HPDE6-E6E7 (cell line): ENCODE data around the gene RERGL.
A peak's percentile ranks its signal among the peaks of the same experiment; 100 is the strongest.
"Not testable (repeated sequence)": the region's sequence is repeated elsewhere in the genome, so short reads cannot be mapped to it uniquely, and the experiment has no call there.

ENCODE experiments used
- DNase-seq: peaks from one replicate; pipeline ENCODE4 v3.0.0; 2011; ENCODE audit warnings: missing footprints; ENCODE audit errors: extremely low spot score

RERGL gene, protein sequence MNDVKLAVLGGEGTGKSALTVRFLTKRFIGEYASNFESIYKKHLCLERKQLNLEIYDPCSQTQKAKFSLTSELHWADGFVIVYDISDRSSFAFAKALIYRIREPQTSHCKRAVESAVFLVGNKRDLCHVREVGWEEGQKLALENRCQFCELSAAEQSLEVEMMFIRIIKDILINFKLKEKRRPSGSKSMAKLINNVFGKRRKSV

DNA sequence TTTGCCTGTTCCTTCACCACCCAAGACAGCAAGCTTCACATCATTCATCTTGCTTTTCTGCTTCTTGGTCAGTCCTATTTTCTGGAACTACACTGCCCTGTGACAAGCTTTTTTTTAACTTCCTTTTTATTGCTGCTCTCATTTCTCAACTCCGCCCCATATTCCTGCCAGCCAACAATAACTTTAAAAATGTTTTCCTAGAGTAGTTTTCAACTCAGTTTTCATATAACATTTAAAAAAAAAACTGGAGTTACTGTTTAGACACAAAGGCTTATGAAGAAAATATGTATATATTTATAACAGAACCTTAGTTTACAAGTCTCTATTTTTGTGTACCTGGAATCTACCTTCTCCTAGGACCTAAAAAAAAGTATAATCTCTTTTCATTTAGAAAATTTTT lies at the start of gene RERGL:
TSS of gene RERGL (minus strand) at position 101 of the 400 bp plus-strand sequence. CDS start at position 48, 53 bp downstream.
- DNase-seq = no peak

DNA sequence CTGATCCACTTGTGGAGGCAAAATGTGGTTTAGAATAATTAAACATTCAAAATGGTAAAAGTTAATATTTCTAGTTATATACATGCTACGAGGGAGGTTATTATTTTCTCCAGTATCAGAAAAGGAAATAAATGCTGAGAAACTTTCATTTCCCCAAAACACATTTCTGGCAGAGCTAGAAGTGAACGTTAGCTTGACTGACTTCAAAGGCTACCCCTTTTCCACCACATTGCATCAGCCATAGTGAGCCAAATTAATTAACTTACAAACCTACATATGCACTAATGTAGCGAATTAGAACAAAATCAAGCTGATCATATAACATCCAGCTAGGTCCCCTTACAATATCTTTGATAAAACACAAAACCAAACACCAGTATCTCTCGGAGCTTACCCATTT lies 49.3 kb upstream of the RERGL start:
- no peak for DNase-seq

DNA sequence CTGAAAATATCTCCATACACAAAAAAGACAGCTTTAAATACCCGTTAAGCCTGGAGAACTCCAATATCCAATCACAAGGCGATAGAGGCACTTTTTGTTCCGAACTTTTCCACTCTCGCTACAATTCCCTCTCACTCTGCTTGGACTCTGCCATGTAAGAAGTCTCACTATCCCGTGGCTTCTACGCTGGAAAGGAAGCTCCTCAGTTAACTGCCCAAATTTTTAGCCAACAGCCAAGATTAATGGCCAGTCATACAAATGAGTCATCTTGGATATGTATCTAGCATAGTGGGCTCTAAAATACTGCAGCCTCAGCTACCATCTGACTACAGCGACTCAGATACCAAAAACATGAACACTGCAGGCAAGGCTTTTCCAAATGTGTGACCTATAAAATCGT lies 45.5 kb upstream of the RERGL start:
- DNase-seq = no peak

- no peak for DNase-seq
Observed at GRCh38 chr12:18135086-18135485, 45.1 kb upstream of the RERGL start.

- DNase-seq = no peak
Observed at GRCh38 chr12:18130851-18131250, 40.9 kb upstream of the RERGL start.

GRCh38 chr12:18123707-18124106 lies 33.7 kb upstream of the RERGL start:
- DNase-seq = no peak

DNA sequence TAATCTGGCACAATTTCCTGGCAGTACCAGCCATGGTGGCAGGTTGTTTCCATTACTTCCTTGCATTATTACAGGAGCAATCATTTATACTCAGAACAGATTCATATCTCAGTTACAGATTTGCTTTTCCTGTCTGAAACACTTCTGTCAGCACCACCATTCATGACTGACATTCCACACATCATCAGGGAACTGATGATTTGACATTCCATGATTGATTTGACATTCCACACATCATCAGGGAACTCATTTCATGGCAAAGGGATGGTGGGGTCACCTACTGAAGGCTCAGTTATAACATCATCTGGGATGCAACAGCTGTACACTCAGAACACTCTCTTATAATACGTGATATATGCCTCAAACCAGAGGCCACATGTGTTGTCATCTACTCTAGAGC lies 30.9 kb upstream of the RERGL start:
- no peak for DNase-seq

- no peak for DNase-seq
Observed at GRCh38 chr12:18108611-18109010, 18.6 kb upstream of the RERGL start.

DNA sequence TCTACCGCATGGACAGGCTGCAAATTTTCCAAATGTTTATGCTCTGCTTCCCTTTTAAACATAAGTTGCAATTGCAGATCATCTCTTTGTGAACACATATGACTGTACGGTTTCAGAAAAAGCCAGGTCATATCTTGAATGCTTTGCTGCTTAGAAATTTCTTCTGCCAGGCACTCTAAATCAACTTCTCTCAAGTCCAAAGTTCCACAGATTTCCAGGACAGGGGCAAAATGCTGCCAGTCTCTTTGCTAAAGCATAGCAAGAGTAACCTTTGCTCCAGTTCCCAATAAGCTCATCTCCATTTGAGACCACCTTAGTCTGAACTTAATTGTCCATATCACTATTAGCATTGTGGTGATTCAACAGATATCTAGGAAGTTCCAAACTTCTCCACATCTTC lies 13.6 kb upstream of the RERGL start:
- DNase-seq = no peak

DNA sequence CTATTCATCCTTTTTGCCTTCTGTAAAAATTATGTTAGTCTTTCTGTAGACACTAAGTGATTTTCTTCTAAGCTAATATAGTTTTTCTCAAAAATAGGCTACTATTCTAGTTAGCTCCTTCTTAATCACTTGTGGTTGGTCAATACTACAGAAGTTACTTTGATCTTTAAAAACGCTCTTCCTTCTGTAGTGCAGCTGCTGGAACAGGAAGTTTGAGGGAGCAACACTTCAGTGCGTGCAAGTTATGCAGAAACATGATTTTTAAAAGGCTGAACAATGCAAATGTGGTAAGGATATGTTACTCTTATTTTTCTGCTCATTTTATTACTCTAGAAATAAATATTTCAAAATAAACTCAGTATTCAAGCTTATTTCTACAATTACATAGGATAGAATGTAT lies 11.1 kb upstream of the RERGL start:
- no peak for DNase-seq

DNA sequence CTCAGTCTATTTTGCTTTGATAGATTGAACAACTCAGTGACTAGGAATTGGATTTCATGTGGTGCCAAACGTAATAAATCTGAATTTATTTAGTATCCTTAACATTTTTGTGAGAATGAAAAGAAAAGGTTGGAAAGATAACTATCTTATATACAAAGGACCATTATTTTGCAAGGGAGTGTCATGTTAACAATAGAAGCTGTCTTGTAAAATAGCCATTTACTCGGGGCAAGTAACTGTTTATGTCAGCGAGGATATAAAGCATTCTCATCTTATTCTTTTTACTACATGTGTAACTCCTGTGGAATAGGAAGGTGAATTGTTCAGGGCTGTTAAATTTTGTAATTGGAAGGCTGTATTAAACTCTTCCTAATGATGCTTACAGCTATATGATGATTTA lies 5.9 kb downstream of the RERGL start:
- DNase-seq = no peak

- DNase-seq = peak; percentile 1
Observed at GRCh38 chr12:18079541-18080246, 10.3 kb downstream of the RERGL start.

DNA sequence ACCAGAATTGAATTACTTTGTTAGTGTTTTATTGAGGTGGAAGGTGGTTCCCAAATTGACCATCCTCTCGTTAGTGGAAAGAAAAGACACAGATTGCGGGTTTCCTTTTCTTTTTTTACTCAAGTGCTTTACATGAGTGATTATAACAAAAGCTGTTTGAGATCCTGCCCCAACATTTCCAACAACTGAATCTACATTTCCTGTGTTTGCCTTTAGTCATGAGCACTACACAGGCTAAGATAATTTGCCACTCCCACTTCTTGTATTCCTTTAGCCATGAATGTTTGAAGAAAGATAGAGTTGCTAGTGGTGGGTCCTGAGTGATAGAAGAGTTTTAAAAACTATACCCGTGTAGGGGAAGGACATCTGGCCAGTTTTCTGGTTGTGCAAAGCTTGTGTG lies 16.0 kb downstream of the RERGL start:
- peak; percentile 9 for DNase-seq

DNA sequence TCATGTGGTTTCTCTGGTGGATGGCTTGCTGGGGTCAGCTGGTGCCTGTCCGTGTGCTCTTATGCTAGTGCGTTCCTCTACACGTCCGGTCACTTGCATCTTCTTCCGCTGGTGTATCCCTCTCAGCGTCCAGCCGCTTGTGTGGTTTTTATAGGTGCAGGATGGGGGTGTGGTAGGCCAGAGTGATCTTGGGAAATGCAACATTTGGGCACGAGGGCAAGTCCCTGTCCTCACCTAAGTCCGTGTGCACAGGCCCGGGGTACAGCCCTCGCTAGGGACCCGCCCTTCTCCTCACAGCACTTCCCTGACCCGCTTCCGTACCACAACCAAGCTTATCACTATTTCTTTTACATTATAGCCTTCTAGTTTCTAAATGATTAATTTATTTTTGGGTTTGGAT lies 17.3 kb downstream of the RERGL start:
- DNase-seq = no peak

DNA sequence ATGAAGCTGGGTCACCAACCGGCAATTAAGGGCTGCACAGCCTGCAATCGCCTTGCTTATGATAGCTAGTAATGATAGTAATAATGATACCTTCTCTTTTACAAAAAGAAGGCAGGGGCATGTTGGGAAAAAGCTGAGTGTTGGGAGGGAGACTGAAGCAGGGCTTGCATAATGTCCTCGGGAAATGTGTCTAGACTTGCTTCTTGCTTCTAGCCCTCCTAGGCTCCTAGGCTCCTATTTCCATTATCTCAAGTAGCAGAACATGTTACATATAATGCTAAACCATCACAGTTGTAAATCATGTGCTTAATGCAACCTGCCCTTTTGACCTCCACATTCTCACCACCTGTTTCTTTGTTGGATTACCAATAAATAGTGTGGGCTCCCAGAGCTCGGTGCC lies 18.7 kb downstream of the RERGL start:
- no peak for DNase-seq

- DNase-seq = no peak
Observed at GRCh38 chr12:18068355-18068754, 21.6 kb downstream of the RERGL start.

GRCh38 chr12:18066666-18067065 lies 23.3 kb downstream of the RERGL start:
- no peak for DNase-seq

DNA sequence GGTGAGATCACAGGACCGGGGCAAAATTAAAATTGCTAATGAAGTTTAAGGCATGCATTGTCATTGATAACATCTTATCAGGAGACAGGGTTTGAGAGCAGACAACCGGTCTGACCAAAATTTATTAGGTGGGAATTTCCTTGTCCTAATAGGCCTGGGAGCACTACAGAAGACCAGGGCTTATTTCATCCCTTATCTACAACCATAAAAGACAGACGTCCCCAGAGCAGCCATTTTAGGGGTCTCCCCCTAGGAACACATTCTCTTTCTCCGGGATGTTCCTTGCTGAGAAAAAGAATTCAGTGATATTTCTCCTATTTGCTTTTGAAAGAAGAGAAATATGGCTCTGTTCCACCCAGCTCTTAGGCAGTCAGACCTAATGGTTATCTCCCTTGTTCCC lies 27.1 kb downstream of the RERGL start:
- not testable (repeated sequence) for DNase-seq

DNA sequence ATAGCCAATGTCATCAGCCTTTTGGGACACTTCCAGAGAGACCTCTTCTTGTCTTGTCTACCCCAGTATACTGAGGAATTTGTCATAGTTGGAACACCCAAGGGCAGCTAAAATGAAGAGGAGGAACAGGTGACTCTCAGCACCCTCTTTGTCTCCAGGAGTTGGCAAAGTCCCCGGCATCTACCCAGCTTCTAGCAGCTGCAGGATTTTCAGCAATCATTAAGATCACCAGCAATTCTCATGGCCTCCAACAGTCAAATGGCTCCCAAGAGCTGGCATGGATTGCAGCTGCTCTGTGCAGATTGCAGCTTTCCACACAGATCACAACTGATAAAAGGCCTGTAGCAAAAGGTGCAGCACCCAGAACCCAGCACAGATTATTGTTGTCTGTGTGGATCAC lies 32.9 kb downstream of the RERGL start:
- no peak for DNase-seq

GRCh38 chr12:18054925-18055619 lies 34.9 kb downstream of the RERGL start:
- no peak for DNase-seq

DNA sequence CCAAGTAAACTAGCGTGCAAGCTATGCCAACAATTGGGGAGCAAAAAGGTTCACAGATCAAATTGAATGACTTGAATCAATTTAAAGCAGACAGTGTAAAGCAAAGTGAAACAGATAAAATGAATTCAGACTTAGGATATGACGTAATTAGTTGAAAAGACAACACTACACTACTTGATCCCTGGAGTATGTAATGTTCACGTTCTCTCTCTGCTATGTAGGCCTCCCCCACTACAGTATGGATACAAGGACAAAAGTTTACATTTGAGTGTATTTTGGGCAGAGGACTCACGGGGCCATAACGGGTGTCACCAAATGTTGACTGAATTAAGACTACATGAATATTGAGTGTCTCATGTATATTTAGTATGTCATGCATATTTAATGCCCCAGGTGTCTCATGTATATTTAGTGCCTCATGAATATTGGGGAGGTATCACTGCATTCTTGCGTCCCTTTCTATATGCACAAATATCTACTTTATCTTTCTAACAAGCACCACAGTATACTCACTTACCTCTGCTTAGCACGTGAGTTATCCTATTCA lies 44.5 kb downstream of the RERGL start:
- DNase-seq = no peak

DNA sequence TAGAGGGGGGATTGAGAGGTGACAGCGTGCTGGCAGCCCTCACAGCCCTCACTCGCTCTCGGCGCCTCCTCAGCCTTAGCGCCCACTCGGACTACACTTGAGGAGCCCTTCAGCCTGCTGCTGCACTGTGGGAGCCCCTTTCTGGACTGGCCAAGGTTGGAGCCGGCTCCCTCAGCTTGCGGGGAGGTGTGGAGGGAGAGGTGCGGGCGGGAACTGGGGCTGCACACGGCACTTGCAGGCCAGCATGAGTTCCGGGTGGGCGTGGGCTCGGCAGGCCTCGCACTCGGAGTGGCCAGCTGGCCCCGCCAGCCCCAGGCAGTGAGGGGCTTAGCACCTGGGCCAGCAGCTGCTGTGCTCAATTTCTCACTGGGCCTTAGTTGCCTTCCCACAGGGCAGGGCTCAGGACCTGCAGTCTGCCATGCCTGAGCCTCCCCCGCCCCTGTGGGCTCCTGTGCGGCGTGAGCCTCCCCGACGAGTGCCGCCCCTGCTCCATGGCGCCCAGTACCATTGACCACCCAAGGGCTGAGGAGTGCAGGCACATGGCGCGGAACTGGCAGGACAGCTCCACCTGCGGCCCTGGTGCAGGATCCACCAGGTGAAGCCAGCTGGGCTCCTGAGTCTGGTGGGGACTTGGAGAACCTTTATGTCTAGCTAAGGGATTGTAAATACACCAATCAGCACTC lies 49.8 kb downstream of the RERGL start:
- not testable (repeated sequence) for DNase-seq
